ENCODE measurements around the gene DDX46. TPM values are rescaled to one million over a fixed set of nuclear protein-coding genes. Genes with fewer than 3 reads are reported as not detected.

The DDX46 gene
- polyA plus RNA-seq, 1 experiment, result 45.4 TPM

- ChIA-PET CTCF (interaction anchor here (0.6 kb wide), 1 partner anchor 60 kb away, joined by 3 read pairs; no protein-coding TSS in a partner anchor), POLR2A (interaction anchor here (0.6 kb wide), 1 partner anchor 28 kb away, joined by 3 read pairs; no protein-coding TSS in a partner anchor)
- no peak for TF ChIP-seq CTCF (IDR thresholded peaks at IDR 0.05; ENCODE audit: low read depth, low read length)
- Histone ChIP-seq H3K4me3 (ENCODE audit: low read depth, low read length) (no peak overlapping the region), H3K9me3 (ENCODE audit: control insufficient read depth, insufficient read depth, low read length) (no peaks in the 10 kb centered on the region), H3K27me3 (ENCODE audit: control insufficient read depth, insufficient read depth, low read length) (no peaks in the 10 kb centered on the region), H3K27ac (ENCODE audit: low read depth, low read length) (no peak overlapping the region)
- no peak for DNase-seq (ENCODE audit: low read depth, low spot score)
Observed at GRCh38 chr5:134732819-134733218, 25.8 kb upstream of the DDX46 start.

- Histone ChIP-seq H3K4me3 (ENCODE audit: low read depth, low read length) (no peak overlapping the region), H3K27ac (ENCODE audit: low read depth, low read length) (no peak overlapping the region), H3K27me3 (ENCODE audit: control insufficient read depth, insufficient read depth, low read length) (no peaks in the 10 kb centered on the region), H3K9me3 (ENCODE audit: control insufficient read depth, insufficient read depth, low read length) (no peaks in the 10 kb centered on the region)
- no peak for DNase-seq (ENCODE audit: low read depth, low spot score)
- TF ChIP-seq CTCF (IDR thresholded peaks at IDR 0.05; ENCODE audit: low read depth, low read length), result no peak
- ChIA-PET CTCF (interaction anchor here (1.3 kb wide), 1 partner anchor 169 kb away, joined by 5 read pairs; the partner anchor contains the start of gene PCBD2), POLR2A (interaction anchor here (0.5 to 1.0 kb wide), 2 partner anchors 19 to 169 kb away, joined by 3 to 4 read pairs; no protein-coding TSS in a partner anchor)
Observed at GRCh38 chr5:134735243-134735642, 23.3 kb upstream of the DDX46 start.

- Histone ChIP-seq H3K27ac (ENCODE audit: low read depth, low read length) (no peak overlapping the region), H3K4me3 (ENCODE audit: low read depth, low read length) (no peak overlapping the region), H3K27me3 (ENCODE audit: control insufficient read depth, insufficient read depth, low read length) (no peaks in the 10 kb centered on the region), H3K9me3 (ENCODE audit: control insufficient read depth, insufficient read depth, low read length) (no peaks in the 10 kb centered on the region)
- DNase-seq (ENCODE audit: low read depth, low spot score), result no peak
- ChIA-PET CTCF (interaction anchor here (0.8 to 1.3 kb wide), 3 partner anchors 10 to 697 kb away, joined by 3 to 5 read pairs (median 4); partner anchors contain the start of gene PCBD2), POLR2A (no interaction called here)
- no peak for TF ChIP-seq CTCF (IDR thresholded peaks at IDR 0.05; ENCODE audit: low read depth, low read length)
Observed at GRCh38 chr5:134736173-134736812, 22.3 kb upstream of the DDX46 start.

- CTCF ChIA-PET, result interaction anchor here (0.6 to 1.8 kb wide), 7 partner anchors 9 to 168 kb away, joined by 3 to 9 read pairs (median 4); partner anchors contain the start of gene PCBD2
- H3K9me3 ChIP-seq (ENCODE audit: control insufficient read depth, insufficient read depth, low read length), result no peaks in the 10 kb centered on the region
- peak; percentile 94 for DNase-seq (ENCODE audit: low read depth, low spot score)
- POLR2A ChIA-PET, result interaction anchor here (0.6 to 1.3 kb wide), 9 partner anchors 13 to 493 kb away, joined by 3 to 9 read pairs (median 3); partner anchors contain the start of genes DDX46 and PCBD2
- TF ChIP-seq CTCF (IDR thresholded peaks at IDR 0.05; ENCODE audit: low read depth, low read length), result peak; percentile 53
- no peaks in the 10 kb centered on the region for H3K27me3 ChIP-seq (ENCODE audit: control insufficient read depth, insufficient read depth, low read length)
- peak within 1 kb of the TSS; percentile 87 for H3K4me3 ChIP-seq (ENCODE audit: low read depth, low read length)
- H3K27ac ChIP-seq (ENCODE audit: low read depth, low read length), result peak within 1 kb of the TSS; percentile 94
Observed at GRCh38 chr5:134738133-134738962, 20.2 kb upstream of the DDX46 start, which contains the start of gene CAMLG. CAMLG (plus strand) TSS chr5:134738548; CDS start chr5:134738621, 73 bp downstream.
